Smooth muscle cell of the umbilical artery (primary cell): ENCODE data around the gene MEX3C. TPM values are rescaled to one million over a fixed set of nuclear protein-coding genes. Genes with fewer than 3 reads are reported as not detected.

Experiments used
- total RNA-seq: library from RNA; depleted of rRNA; stranded (reverse); fragments of >200 nt; gene quantifications from 2 replicates; pipeline ENCODE4 v1.2.3, GENCODE V29; 2014

The MEX3C gene
- total RNA-seq = 43.1 and 60.0 TPM in 2 replicates

GRCh38 chr18:51197661-51198424 is at the start of gene MEX3C:
TSS of gene MEX3C (minus strand) at chr18:51197681. CDS start at chr18:51197320, 361 bp downstream.

Other genes starting within 250 kb of the MEX3C start
- 3.9 and 4.2 TPM in 2 replicates for gene ELAC1, start 229.6 kb downstream of the MEX3C start, total RNA-seq
- gene SMAD4, start 167.5 kb downstream of the MEX3C start, total RNA-seq = 75.1 and 118 TPM in 2 replicates